Measurements from ENCODE around the gene TRIM24. TPM values are rescaled to one million over a fixed set of nuclear protein-coding genes. Genes with fewer than 3 reads are reported as not detected.
A peak's percentile ranks its signal among the peaks of the same experiment; 100 is the strongest.

TRIM24 gene
- total and polyA plus RNA-seq, 10 of the 15 experiments (the other 5 are each of a cell fraction or from before 2014, with no cell fraction given) = 4.6 to 23.5 (median 13.6) TPM

DNA sequence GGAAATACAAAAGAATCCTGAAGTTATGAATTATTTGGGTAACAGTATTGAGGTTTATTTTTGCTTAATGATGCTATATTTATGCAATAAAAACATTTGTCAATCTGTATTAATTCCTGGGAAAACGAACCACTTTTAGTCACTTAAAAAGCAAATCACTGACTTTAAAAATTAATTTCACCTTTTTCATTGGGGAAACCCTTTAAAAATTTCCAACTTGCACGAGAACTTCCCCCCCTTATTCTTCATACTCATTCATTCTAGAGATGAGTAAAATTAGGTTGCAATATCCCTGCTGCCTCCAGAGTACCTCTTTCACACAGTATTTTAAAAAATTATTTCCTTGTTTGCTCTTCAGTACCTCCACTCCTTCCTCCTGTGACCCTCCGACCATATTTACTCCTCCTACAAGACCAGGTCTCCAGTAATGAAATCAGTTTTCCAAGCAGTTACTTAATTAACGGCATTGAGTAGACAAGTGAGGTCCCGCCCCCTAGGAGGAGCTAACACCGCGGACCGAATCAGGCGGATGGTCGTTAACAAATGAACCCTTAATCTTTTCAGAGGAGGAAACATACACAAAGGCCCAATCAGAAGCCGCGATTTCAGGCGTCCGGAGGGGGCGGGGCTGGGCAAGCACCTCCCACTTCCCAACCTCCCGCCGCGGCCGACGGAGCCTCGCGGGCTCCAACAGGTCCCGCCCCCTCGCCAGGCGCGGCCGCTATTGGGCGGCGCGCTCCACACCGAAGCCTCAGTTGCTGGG lies 465 bp upstream of the TRIM24 start (continued):
- TF ChIP-seq, protein P1, sequence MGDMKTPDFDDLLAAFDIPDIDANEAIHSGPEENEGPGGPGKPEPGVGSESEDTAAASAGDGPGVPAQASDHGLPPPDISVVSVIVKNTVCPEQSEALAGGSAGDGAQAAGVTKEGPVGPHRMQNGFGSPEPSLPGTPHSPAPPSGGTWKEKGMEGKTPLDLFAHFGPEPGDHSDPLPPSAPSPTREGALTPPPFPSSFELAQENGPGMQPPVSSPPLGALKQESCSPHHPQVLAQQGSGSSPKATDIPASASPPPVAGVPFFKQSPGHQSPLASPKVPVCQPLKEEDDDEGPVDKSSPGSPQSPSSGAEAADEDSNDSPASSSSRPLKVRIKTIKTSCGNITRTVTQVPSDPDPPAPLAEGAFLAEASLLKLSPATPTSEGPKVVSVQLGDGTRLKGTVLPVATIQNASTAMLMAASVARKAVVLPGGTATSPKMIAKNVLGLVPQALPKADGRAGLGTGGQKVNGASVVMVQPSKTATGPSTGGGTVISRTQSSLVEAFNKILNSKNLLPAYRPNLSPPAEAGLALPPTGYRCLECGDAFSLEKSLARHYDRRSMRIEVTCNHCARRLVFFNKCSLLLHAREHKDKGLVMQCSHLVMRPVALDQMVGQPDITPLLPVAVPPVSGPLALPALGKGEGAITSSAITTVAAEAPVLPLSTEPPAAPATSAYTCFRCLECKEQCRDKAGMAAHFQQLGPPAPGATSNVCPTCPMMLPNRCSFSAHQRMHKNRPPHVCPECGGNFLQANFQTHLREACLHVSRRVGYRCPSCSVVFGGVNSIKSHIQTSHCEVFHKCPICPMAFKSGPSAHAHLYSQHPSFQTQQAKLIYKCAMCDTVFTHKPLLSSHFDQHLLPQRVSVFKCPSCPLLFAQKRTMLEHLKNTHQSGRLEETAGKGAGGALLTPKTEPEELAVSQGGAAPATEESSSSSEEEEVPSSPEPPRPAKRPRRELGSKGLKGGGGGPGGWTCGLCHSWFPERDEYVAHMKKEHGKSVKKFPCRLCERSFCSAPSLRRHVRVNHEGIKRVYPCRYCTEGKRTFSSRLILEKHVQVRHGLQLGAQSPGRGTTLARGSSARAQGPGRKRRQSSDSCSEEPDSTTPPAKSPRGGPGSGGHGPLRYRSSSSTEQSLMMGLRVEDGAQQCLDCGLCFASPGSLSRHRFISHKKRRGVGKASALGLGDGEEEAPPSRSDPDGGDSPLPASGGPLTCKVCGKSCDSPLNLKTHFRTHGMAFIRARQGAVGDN (IDR thresholded peaks at IDR 0.05) = no peak
- no peak for TF ChIP-seq NFXL1 (IDR thresholded peaks at IDR 0.05; ENCODE audit: borderline replicate concordance)
- no peak for TF ChIP-seq SIN3A (IDR thresholded peaks at IDR 0.05; ENCODE audit: low read depth, low read length)

DNA sequence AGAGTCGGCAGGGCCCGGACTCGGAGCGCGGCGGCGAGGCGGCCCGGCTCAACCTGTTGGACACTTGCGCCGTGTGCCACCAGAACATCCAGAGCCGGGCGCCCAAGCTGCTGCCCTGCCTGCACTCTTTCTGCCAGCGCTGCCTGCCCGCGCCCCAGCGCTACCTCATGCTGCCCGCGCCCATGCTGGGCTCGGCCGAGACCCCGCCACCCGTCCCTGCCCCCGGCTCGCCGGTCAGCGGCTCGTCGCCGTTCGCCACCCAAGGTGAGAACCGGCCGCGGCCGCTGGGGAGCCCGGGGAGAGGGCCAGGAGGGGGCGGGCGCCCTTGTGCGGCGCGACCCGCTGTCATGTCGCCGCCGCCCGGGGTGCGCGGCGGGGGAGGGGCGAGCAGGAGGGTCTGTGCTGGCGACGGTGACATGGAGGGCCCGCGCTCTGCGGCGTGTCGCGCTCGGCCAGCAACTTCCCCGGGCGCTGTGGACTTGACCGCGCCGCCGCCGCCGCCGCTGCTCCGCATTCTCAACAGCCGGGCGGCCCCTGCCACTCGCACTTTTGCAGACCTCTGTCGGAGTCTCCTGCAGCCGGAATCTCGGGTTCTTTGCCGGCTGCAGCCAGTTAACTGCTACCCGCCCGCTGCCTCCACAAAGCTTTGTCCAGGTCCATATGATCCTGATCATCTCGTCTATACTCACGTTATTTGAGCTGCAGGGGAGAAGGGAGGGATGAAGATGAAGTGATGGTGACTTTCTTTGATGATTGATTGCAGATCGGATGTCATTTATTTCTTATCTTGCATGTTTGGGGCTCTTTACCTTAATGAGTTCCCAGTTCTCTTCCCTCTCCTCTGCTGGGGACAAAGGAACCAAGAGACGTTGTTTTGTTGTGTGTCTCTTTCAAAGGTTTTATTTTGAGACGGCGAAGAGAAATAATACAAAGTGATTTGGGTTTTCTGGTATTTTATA lies 869 bp downstream of the TRIM24 start:
- WGBS (ENCODE audit: insufficient coverage, insufficient replicate concordance, low lambda C conversion rate, missing lambda C conversion rate) = under 1% methylated on average over 63 of the region's 84 CpGs
- Histone ChIP-seq H3K27ac (ENCODE audit: control insufficient read depth, insufficient read depth) (peak overlapping the region; percentile 81), H3K9ac (ENCODE audit: control insufficient read depth, insufficient read depth, low read length) (peak overlapping the region; percentile 79), H3K27me3 (replicated peaks in 1 of 2; ENCODE audit: control insufficient read depth in 2 of 2, insufficient read depth in 2 of 2, low read length in 1 of 2) (no peaks in the 10 kb centered on the region), H2AFZ (ENCODE audit: control insufficient read depth, low read depth, low read length) (peak overlapping the region; percentile 76), H3K79me2 (ENCODE audit: control insufficient read depth, insufficient read depth, low read length) (peaks cover 43% of the 10 kb centered on the region), H4K20me1 (ENCODE audit: control insufficient read depth, insufficient read depth) (no peaks in the 10 kb centered on the region), H3K9me3 (replicated peaks; ENCODE audit: control insufficient read depth, insufficient read depth, low read length) (no peaks in the 10 kb centered on the region; the same call in 1 of the 3 replicates), H3K4me3 (peak overlapping the region; percentile 96), H3K36me3 (ENCODE audit: control insufficient read depth in 2 of 2, insufficient read depth in 2 of 2, low read length in 1 of 2) (no peaks in the 10 kb centered on the region), H3K4me1 (ENCODE audit: control insufficient read depth, insufficient read depth, low read length) (no peaks in the 10 kb centered on the region), H3K4me2 (ENCODE audit: control insufficient read depth, insufficient read depth) (peak overlapping the region; percentile 94)
- FAIRE-seq = no peak
- ChIA-PET SMC1A (ENCODE audit: uncharacterized antibody, unreplicated experiment) (interaction anchor here (1.0 to 1.9 kb wide), 2 partner anchors 17 to 47 kb away, joined by 3 to 7 read pairs; no protein-coding TSS in a partner anchor), CTCF (interaction anchor here (1.4 kb wide), 1 partner anchor 54 kb away, joined by 3 read pairs; no protein-coding TSS in a partner anchor), RAD21 (ENCODE audit: unreplicated experiment) (interaction anchor here (1.1 to 1.4 kb wide), 2 partner anchors 18 to 42 kb away, joined by 3 to 7 read pairs; no protein-coding TSS in a partner anchor), POLR2A (no interaction called here)
- BruUV-seq (replicated peaks) = no TSS peak
- intact Hi-C loops (cut with micrococcal nuclease; ENCODE audit: unreplicated experiment) = loop anchor here (5.0 to 10.0 kb wide), 3 partner anchors 81 to 556 kb away; no protein-coding TSS in a partner anchor
- in situ Hi-C loops (cut with MboI) = no loop called here
- peak; percentile 49 for ATAC-seq
- no peak for DNase-seq (ENCODE audit: low read depth, low spot score)
- no peak for TF ChIP-seq SPI1 (IDR thresholded peaks at IDR 0.05; ENCODE audit: borderline replicate concordance, insufficient read depth, low read depth, low read length)
- TF ChIP-seq, protein P1 (IDR thresholded peaks at IDR 0.05) = peak; percentile 34; the same call in 1 of the 2 replicates
- TF ChIP-seq TBL1XR1 (IDR thresholded peaks at IDR 0.05; ENCODE audit: low read depth, low read length) = no peak

All from GM12878 (cell line).